H9 (cell line): ENCODE measurements around the gene USP13. TPM values are rescaled to one million over a fixed set of nuclear protein-coding genes. Genes with fewer than 3 reads are reported as not detected.

ENCODE experiments used
- DNase-seq: peaks from one replicate; pipeline ENCODE4 v3.0.0-alpha.2; 2017
- H2AFZ ChIP-seq: one replicate; pipeline ENCODE4 v1.6.1; 2013; ENCODE audit warnings: mild to moderate bottlenecking, low read length, control low read depth, moderate library complexity
- H2AK5ac ChIP-seq: 2 replicates; pipeline ENCODE4 v1.6.1; 2013; ENCODE audit warnings: low read length, control low read depth, mixed read lengths; ENCODE audit not compliant: insufficient read length
- H2BK120ac ChIP-seq: one replicate; pipeline ENCODE4 v1.6.1; 2013; ENCODE audit warnings: low read depth, mild to moderate bottlenecking, low read length, control low read depth, inconsistent platforms; ENCODE audit not compliant: poor library complexity, severe bottlenecking
- H2BK12ac ChIP-seq: 2 replicates; pipeline ENCODE4 v1.6.1; 2013; ENCODE audit warnings: low read length, control low read depth, mixed read lengths, low read depth; ENCODE audit not compliant: insufficient read length
- H2BK15ac ChIP-seq: 2 replicates; pipeline ENCODE4 v1.6.1; 2013; ENCODE audit warnings: low read depth, low read length, control low read depth
- H2BK20ac ChIP-seq: one replicate; pipeline ENCODE4 v1.6.1; 2013; ENCODE audit warnings: low read depth, mild to moderate bottlenecking, low read length, control low read depth, inconsistent platforms; ENCODE audit not compliant: poor library complexity, severe bottlenecking
- H2BK5ac ChIP-seq: 2 replicates; pipeline ENCODE4 v1.6.1; 2013; ENCODE audit warnings: low read length, control low read depth, mixed read lengths; ENCODE audit not compliant: insufficient read length
- H3K14ac ChIP-seq: 2 replicates; pipeline ENCODE4 v1.6.1; 2013; ENCODE audit warnings: low read length, control low read depth; ENCODE audit not compliant: insufficient read depth
- H3K18ac ChIP-seq: 2 replicates; pipeline ENCODE4 v1.6.1; 2013; ENCODE audit warnings: low read depth, mild to moderate bottlenecking, mixed read lengths, low read length, control low read depth; ENCODE audit not compliant: insufficient read length
- H3K23ac ChIP-seq: 2 replicates; pipeline ENCODE4 v1.6.1; 2013; ENCODE audit warnings: low read length, control low read depth, mixed read lengths, low read depth; ENCODE audit not compliant: insufficient read length
- H3K23me2 ChIP-seq: 2 replicates; pipeline ENCODE4 v1.6.1; 2013; ENCODE audit warnings: low read depth, mild to moderate bottlenecking, mixed read lengths, low read length, control low read depth; ENCODE audit not compliant: insufficient read length, poor library complexity, severe bottlenecking
- H3K27ac ChIP-seq: 2 replicates; pipeline ENCODE4 v1.5.1; 2013; ENCODE audit warnings: low read length, control low read depth, mixed read lengths, low read depth; ENCODE audit not compliant: insufficient read length
- H3K27me3 ChIP-seq: 2 replicates; pipeline ENCODE4 v1.6.1; 2013; ENCODE audit warnings: low read length, control low read depth, inconsistent platforms; ENCODE audit not compliant: insufficient read depth
- H3K4ac ChIP-seq: 2 replicates; pipeline ENCODE4 v1.6.1; 2013; ENCODE audit warnings: low read depth, mild to moderate bottlenecking, control low read depth, inconsistent platforms, low read length, moderate library complexity
- H3K4me1 ChIP-seq: 2 replicates; pipeline ENCODE4 v1.6.1; 2013; ENCODE audit warnings: low read length, control low read depth, inconsistent platforms; ENCODE audit not compliant: insufficient read depth
- H3K4me2 ChIP-seq: 2 replicates; pipeline ENCODE4 v1.6.1; 2013; ENCODE audit warnings: low read length, control low read depth, mixed read lengths; ENCODE audit not compliant: insufficient read length, insufficient read depth
- H3K56ac ChIP-seq: 2 replicates; pipeline ENCODE4 v1.6.1; 2013; ENCODE audit warnings: low read depth, mild to moderate bottlenecking, mixed read lengths, low read length, control low read depth; ENCODE audit not compliant: insufficient read length
- H3K79me1 ChIP-seq: 2 replicates; pipeline ENCODE4 v1.6.1; 2013; ENCODE audit warnings: low read depth, mild to moderate bottlenecking, moderate library complexity, low read length, control low read depth, inconsistent platforms; ENCODE audit not compliant: insufficient read depth, poor library complexity, severe bottlenecking
- H3K79me2 ChIP-seq: 2 replicates; pipeline ENCODE4 v1.6.1; 2013; ENCODE audit warnings: low read length, control low read depth, inconsistent platforms; ENCODE audit not compliant: insufficient read depth
- H3K9ac ChIP-seq: 2 replicates; pipeline ENCODE4 v1.6.1; 2013; ENCODE audit warnings: low read length, control low read depth, mixed read lengths; ENCODE audit not compliant: insufficient read length; ENCODE audit errors: extremely low read depth
- H3K9me3 ChIP-seq: one replicate; pipeline ENCODE4 v1.6.1; 2013; ENCODE audit warnings: low read depth, low read length, inconsistent platforms; ENCODE audit not compliant: control insufficient read depth
- H3T11ph ChIP-seq: one replicate; pipeline ENCODE4 v1.6.1; 2013; ENCODE audit warnings: mild to moderate bottlenecking, low read length, control low read depth, inconsistent platforms
- H4K20me1 ChIP-seq: one replicate; pipeline ENCODE4 v1.6.1; 2013; ENCODE audit not compliant: control insufficient read depth, insufficient read length, insufficient read depth
- H4K5ac ChIP-seq: 2 replicates; pipeline ENCODE4 v1.6.1; 2013; ENCODE audit warnings: low read depth, mild to moderate bottlenecking, mixed read lengths, low read length, control low read depth; ENCODE audit not compliant: insufficient read length
- H4K8ac ChIP-seq: replicated peaks from 2 replicates; pipeline ENCODE4 v1.6.1; 2013; ENCODE audit warnings: low read length, control low read depth, mixed read lengths, low read depth; ENCODE audit not compliant: insufficient read length
- H4K91ac ChIP-seq: 2 replicates; pipeline ENCODE4 v1.6.1; 2013; ENCODE audit warnings: low read depth, mild to moderate bottlenecking, moderate library complexity, mixed read lengths, low read length, control low read depth; ENCODE audit not compliant: insufficient read length
- H3K27ac Mint-ChIP-seq, 3 experiments: 2 replicates in 2 of 3; 3 replicates in 1 of 3; pipeline ENCODE4 v1.8.0; 2020 to 2021; ENCODE audit warnings: mixed read lengths in 3 of 3, mild to moderate bottlenecking in 1 of 3, moderate library complexity in 1 of 3
- H3K27me3 Mint-ChIP-seq: 2 replicates; pipeline ENCODE4 v1.8.0; 2021; ENCODE audit warnings: low read depth, mild to moderate bottlenecking, moderate library complexity, mixed read lengths
- H3K36me3 Mint-ChIP-seq, 3 experiments: 2 replicates in 2 of 3; 3 replicates in 1 of 3; pipeline ENCODE4 v1.8.0; 2020 to 2021; ENCODE audit warnings: low read depth in 3 of 3, mixed read lengths in 3 of 3; ENCODE audit not compliant: insufficient read depth in 1 of 3
- H3K4me1 Mint-ChIP-seq, 2 experiments: 2 replicates each; pipeline ENCODE4 v1.8.0; 2020; ENCODE audit warnings: mixed read lengths in 2 of 2
- H3K4me3 Mint-ChIP-seq, 2 experiments: 2 replicates in 1 of 2; 3 replicates in 1 of 2; pipeline ENCODE4 v1.8.0; 2020 to 2021; ENCODE audit warnings: mild to moderate bottlenecking in 2 of 2, mixed read lengths in 2 of 2, moderate library complexity in 1 of 2
- H3K9me3 Mint-ChIP-seq, 2 experiments: 2 replicates in 1 of 2; 3 replicates in 1 of 2; pipeline ENCODE4 v1.8.0; 2020; ENCODE audit warnings: mild to moderate bottlenecking in 2 of 2, mixed read lengths in 2 of 2, moderate library complexity in 1 of 2
- CTCF ChIP-seq: fragments of 200-600 bp; sonication (generic); conservative IDR thresholded peaks from 3 replicates; pipeline ENCODE4 v1.8.0; 2021; ENCODE audit warnings: antibody characterized with exemption, mild to moderate bottlenecking
- WGBS: extraction: QIAGEN DNeasy Blood & Tissue Kit; methylation state at CpG from one replicate; pipeline ENCODE4 v1.1.7; 2013; ENCODE audit warnings: missing lambda C conversion rate, low lambda C conversion rate, mixed read lengths; ENCODE audit not compliant: insufficient read length; ENCODE audit errors: extremely low coverage; 5-methylcytosine and 5-hydroxymethylcytosine counted together
- total RNA-seq: library from RNA; stranded (reverse); gene quantifications from 2 replicates; pipeline ENCODE4 v1.2.1, GENCODE V29; 2021

Gene USP13
- total RNA-seq, 1 experiment from 2014 or later: 26.7 TPM

GRCh38 chr3:179715582-179715981 lies 62.7 kb downstream of the USP13 start:
- no peak for DNase-seq
- WGBS: no CpG with 5 or more reads among the region's 7 CpGs
- no peaks in the 10 kb centered on the region for H3K23me2 ChIP-seq
- no peaks in the 10 kb centered on the region for H3K9me3 ChIP-seq
- no peak overlapping the region for H2BK120ac ChIP-seq
- no peak overlapping the region; a peak in 1 of 5 replicates for H3K4me3 Mint-ChIP-seq
- no peaks in the 10 kb centered on the region for H3K27me3 ChIP-seq
- H2BK20ac ChIP-seq: no peak overlapping the region
- H2AK5ac ChIP-seq: no peak overlapping the region
- H2BK5ac ChIP-seq: no peak overlapping the region
- H3K9me3 Mint-ChIP-seq: no peaks in the 10 kb centered on the region
- no peak overlapping the region for H2AFZ ChIP-seq
- H3K23ac ChIP-seq: no peak overlapping the region
- H3K36me3 Mint-ChIP-seq: peaks cover 4 to 16% (median 14%) of the 10 kb centered on the region in 3 experiments; a peak in 6 of 7 replicates
- 0 out of 7 replicates have a peak overlapping the region, but pooled peaks of 1 of the 3 experiments have one; percentile 5 for H3K27ac Mint-ChIP-seq
- peaks cover 7% of the 10 kb centered on the region; the same call in 1 of the 2 replicates for H3K4me1 ChIP-seq
- no peak overlapping the region for H4K8ac ChIP-seq
- no peak overlapping the region for H3T11ph ChIP-seq
- no peak for TF ChIP-seq CTCF
- no peak overlapping the region for H3K56ac ChIP-seq
- H4K20me1 ChIP-seq: no peaks in the 10 kb centered on the region
- no peaks in the 10 kb centered on the region for H3K79me1 ChIP-seq
- no peaks in the 10 kb centered on the region for H3K79me2 ChIP-seq
- no peak overlapping the region for H3K4me2 ChIP-seq
- peaks cover 35 to 40% of the 10 kb centered on the region in 2 experiments for H3K4me1 Mint-ChIP-seq
- H3K27me3 Mint-ChIP-seq: no peaks in the 10 kb centered on the region
- no peak overlapping the region for H3K9ac ChIP-seq
- no peak overlapping the region for H2BK15ac ChIP-seq
- no peak overlapping the region for H2BK12ac ChIP-seq
- H3K18ac ChIP-seq: no peak overlapping the region
- H4K91ac ChIP-seq: no peak overlapping the region
- no peak overlapping the region for H3K14ac ChIP-seq
- no peak overlapping the region for H3K27ac ChIP-seq
- H4K5ac ChIP-seq: no peak overlapping the region
- no peak overlapping the region for H3K4ac ChIP-seq
